GM21367 (cell line): ENCODE measurements around the gene SLC49A3.
"Not testable (repeated sequence)": the region's sequence is repeated elsewhere in the genome, so short reads cannot be mapped to it uniquely, and the experiment has no call there.

Experiments used
- ATAC-seq: cut with Tn5 transposase; IDR thresholded peaks from one replicate; pipeline ENCODE4 v1.9.1; 2021; ENCODE audit not compliant: unreplicated experiment

Gene SLC49A3

DNA sequence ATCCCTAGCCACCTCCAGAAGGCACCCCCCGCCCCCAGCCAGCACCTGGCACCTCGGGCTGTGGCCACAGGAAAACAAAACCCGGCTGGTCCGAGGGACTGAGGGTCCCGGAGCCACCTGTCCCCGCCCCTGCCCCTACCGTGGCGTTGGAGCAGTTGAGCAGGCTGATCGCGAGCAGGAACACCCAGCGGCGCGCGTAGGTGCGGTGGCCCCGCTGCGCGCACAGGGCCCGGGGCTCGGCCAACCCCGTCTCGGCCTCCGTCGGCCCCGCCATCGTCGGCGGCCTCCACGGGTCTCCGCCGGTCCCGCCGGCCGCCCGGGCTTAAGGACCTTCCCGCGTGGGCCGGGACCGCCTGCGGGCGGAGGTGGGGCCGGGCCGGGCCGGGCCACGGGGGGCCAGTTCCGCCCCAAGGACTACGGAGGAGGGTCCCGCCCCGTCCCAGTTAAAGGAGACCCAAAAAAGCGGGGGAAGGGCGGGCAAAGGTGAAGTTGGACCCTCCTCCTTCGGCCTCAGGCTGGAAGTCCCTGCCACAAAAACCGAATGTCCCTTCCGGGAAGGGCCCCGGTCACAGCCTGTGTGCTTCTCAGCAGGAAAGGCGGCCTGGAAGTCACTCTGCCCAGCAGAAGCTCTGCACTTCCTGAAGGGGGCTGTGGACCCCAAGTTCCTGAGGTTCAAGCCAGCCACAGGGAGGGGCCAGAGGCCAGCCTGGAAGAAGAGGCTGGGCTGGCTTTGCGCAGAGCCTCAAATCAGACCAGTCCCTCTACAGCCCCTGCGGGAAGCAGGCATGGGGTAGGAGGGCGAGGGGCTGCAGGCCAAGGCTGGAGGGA lies at the start of gene SLC49A3:
Gene SLC49A3 (minus strand): TSS at position 298 of the 828 bp plus-strand sequence. CDS start 24 bp downstream, at position 274.
- ATAC-seq, result no peak

- not testable (repeated sequence) for ATAC-seq
Observed at GRCh38 chr4:736561-736960, 47.6 kb upstream of the SLC49A3 start.

DNA sequence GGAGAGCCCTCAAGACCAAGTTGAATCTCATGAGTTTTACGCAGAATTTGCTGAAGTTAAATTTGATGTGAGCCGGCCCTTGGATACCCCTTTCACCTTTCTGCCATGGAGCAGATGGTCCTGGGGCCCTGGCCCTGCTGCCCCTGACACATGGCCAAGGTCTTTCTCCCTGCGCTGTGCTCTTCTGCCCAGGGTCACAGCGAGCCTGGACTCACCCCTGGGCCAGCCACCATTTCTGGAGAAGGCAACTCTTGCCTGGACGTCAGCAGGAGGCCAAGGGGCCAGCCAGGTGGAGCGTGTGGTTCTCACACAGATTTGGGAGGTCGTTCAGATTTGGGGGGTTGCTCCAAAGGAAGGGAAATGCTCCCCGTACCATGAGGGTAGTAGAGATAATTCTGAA lies 46.6 kb upstream of the SLC49A3 start:
- ATAC-seq, result no peak

DNA sequence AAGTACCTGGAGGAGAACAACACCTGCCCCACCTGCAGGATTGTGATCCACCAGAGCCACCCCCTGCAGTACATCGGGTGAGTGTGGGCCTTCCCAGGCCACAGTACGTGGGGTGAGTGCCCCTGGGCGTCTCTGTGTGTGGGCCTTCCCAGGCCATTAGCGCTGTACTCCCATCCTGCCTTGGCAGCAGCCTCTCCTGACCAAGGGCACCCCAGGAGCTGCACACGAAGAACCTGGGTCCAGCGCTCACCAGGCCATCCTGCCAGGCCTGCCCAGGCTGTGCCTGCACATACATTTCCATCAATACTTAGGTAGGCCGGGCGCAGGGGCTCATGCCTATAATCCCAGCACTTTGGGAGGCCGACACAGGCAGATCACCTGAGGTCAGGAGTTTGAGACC lies 46.0 kb upstream of the SLC49A3 start:
- ATAC-seq, result no peak

GRCh38 chr4:734075-734474 lies 45.1 kb upstream of the SLC49A3 start:
- ATAC-seq, result no peak

GRCh38 chr4:733631-733980 lies 44.7 kb upstream of the SLC49A3 start:
- no peak for ATAC-seq

DNA sequence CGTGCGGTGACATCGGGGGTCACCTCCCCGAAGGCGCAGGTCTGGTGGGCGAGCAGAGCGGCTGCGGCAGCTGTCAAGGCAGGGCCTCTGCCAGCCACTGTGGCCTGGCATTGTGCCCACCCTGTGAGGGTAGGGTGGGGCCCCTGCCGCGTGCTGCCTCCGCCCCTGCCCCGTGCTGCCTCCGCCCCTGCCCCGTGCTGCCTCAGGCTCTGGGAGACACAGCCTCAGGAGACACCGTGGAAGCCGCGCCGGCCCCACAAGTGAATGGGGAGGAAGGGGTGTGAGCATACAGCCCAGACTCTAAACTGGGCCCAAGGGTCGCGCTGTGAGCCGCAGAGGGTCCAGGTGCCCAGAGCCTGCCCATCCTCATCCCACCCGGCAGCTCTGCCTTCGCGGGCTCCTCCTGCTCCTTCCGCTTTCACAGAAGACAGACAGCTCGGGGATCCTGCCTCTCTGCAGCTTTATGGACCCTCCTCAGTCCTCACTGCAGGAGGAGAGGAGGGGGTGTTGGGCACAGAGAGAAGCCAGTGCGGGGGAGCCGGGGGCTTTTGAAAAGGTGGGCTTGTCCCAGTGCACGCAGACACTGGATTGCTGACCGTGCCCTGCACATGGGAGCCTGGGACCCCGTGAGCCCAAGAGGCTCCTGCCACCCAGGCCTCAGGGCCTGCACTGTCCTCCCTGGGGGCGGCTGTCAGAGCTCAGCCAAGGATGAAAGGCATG lies 44.1 kb upstream of the SLC49A3 start:
- no peak for ATAC-seq

- no peak for ATAC-seq
Observed at GRCh38 chr4:732486-732885, 43.5 kb upstream of the SLC49A3 start.

DNA sequence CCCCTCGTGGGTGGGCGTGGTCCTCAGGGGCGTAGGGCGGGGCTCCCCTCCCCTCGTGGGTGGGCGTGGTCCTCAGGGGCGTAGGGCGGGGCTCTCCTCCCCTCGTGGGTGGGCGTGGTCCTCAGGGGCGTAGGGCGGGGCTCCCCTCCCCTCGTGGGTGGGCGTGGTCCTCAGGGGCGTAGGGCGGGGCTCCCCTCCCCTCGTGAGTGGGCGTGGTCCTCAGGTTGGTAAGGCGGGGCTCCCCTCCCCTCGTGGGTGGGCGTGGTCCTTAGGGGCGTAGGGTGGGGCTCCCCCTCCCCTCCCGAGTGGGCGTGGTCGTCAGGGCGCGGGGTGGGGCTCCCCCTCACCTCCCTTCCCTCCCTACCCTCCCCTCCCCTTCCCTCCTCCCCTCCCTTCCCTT lies 43.0 kb upstream of the SLC49A3 start:
- ATAC-seq, result not testable (repeated sequence)

- not testable (repeated sequence) for ATAC-seq
Observed at GRCh38 chr4:730946-731904, 42.3 kb upstream of the SLC49A3 start.

GRCh38 chr4:730511-730910 lies 41.6 kb upstream of the SLC49A3 start:
- ATAC-seq, result no peak

DNA sequence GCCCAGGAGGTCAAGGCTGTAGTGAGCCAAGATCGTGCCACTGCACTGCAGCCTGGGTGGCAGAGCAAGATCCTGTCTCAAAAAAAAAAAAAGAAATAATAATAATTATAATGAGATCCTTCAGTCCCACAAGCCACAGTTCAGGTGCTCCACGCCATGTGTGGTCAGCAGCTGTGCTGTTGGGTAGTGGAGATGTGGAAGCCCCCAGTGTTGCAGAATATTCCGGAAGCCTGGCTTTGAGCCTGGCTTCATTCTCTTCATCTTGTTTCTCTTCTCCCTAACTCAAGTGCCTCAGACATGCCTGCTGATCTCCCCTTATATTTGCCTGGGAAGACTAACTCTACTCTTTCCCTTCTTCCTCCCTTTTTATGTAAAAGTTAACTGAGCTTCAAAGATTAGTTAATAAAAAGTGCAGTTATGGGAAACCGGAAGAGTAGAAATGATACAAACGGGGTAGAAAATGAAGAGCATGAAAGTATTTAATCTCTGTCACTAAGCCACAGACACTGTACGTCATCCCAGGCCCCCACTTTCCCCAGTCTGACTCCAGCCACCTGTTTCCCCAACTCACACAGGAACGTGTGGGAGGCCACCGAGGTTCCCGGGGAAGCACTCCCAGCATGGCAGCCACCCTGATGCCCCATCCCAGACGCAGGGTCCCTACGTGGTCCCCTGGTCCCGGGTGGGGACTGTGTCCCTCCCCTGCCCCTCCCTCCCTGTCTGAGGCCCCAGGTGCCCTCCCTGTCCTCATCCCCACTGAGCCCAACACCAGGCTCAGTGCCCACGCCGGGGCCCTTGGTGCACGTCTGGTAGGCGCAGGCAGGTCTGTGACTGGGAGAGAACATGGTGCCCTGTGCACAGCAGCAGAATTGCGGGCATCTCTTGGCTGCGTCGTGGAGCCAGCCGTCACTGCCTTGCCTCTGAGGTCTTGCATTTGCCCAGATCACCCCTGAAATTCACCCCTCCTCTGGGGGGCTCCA lies 40.7 kb upstream of the SLC49A3 start:
- ATAC-seq, result no peak

GRCh38 chr4:727576-727975 lies 38.6 kb upstream of the SLC49A3 start:
- no peak for ATAC-seq

DNA sequence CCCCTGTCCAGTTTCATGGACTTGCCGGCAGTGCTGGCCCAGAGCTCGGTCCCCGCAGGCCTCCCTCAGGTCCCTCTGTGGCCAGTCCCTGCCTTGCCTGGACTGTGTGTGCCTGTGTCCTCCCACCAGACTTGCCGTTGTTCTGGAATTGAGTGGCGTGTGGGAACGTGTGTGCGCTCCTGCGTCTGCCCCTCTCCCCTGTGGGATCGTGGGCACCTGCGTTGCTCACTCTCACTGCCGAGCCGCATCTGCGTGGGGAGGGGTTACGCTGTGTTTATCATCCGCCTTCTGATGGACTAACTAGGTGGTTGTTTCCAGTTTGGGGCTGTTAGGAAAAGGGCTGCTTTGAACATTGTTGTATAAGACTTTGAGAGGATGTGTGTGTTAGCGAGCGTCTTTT lies 37.9 kb upstream of the SLC49A3 start:
- no peak for ATAC-seq

GRCh38 chr4:726235-726787 lies 37.4 kb upstream of the SLC49A3 start:
- ATAC-seq, result no peak

DNA sequence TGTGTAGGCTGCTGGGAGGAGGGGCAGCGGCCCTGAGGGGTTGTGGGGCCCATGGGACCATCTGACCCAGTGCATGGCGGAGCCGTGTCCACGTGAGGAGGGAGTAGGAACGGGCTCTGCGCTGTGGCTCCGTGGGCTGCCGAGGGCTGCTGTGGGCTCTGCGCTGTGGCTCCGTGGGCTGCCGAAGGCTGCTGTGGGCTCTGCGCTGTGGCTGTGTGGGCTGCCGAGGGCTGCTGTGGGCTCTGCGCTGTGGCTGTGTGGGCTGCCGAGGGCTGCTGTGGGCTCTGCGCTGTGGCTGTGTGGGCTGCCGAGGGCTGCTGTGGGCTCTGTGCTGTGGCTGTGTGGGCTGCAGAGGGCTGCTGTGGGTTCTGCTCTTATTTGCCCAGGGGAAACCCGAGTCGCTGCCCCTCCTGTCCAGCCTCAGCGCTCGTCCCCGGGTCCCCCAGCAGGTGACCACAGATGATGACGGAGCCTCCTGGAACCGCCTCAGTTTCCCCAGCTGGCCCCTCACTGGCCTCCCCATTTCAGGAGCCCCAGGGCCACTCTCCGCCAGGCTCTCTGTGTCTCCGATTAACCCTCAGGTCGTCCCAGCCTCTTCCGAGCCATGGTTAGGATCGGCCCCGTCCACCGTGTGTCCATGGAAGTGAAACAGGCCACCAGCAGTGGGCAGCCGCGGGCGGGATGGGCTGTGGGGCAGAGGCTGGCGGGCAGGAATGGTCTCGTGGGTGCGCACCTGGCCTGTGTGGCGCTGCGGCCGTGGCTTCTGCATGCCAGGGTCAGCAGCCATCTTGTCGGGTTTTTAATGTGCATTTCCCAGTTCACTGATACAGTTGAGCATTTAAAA lies 36.7 kb upstream of the SLC49A3 start:
- no peak for ATAC-seq

DNA sequence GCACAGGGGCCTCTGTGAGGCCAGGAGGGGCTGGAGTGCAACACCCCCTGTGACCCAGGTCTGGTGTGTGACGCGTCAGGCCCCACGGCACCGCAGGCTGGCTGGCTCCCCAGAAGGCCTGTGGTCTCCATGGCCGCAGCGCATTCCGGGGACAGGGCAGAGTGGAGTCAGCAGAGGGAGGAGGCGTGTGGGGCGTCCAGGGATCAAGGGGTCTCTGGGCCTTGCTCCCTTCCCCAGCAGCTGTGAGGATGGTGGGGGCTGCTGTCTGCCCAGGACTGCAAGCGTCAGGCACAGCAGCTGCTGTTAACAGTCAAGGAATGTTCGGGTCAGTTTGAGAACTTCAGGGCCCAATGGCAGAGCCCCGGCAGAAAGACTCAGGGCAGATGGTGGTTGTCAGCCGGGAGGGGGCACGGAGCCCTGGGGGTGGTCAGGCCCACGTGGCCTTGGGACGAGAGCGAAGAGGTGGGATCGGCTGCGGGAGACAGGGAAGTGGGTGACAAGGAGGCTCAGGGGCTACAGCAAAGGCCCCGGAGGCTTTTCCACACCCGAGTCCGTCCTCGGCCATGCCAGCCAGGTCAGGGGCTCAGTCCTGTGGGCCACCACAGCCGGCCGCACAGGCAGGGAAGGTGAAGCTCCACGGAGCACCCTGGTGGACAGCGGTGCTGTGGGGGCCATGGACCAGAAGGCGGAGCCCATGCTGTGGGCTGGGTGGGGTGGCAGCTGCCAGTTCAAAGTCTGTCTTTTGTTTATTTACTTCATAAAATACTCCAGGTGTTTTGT lies 35.0 kb upstream of the SLC49A3 start:
- ATAC-seq, result no peak

GRCh38 chr4:722851-723360 lies 34.0 kb upstream of the SLC49A3 start:
- no peak for ATAC-seq
